Right atrium auricular region (tissue), 2 donors: ENCODE measurements around the gene NDP. TPM values are rescaled to one million over a fixed set of nuclear protein-coding genes. Genes with fewer than 3 reads are reported as not detected.

Experiments
- DNase-seq: peaks from one replicate; pipeline ENCODE4 v3.0.0-alpha.2; 2019; ENCODE audit warnings: low spot score
- H3K27ac ChIP-seq, 2 donors: fragments of 200-600 bp; sonication (generic); 1 replicate in 1 of 2; 2 replicates in 1 of 2; pipeline ENCODE4 v1.5.1; 2016 to 2019
- H3K27me3 ChIP-seq, 2 donors: fragments of 200-600 bp; sonication (generic); one replicate each; pipeline versions ENCODE4 v1.5.1 to v1.6.0; 2017 to 2019
- H3K36me3 ChIP-seq: fragments of 200-600 bp; sonication (generic); one replicate; pipeline ENCODE4 v1.5.1; 2016
- H3K4me1 ChIP-seq, 2 donors: fragments of 200-600 bp; sonication (generic); one replicate each; pipeline versions ENCODE4 v1.5.1 to v1.6.0; 2017 to 2019
- H3K4me3 ChIP-seq, 2 donors: fragments of 200-600 bp; sonication (generic); 1 replicate in 1 of 2; 2 replicates in 1 of 2; pipeline ENCODE4 v1.5.1; 2017 to 2019; ENCODE audit warnings: mild to moderate bottlenecking in 1 of 2, moderate library complexity in 1 of 2
- H3K9me3 ChIP-seq, 2 donors: fragments of 200-600 bp; sonication (generic); one replicate each; pipeline ENCODE4 v1.5.1; 2019
- total RNA-seq, 2 donors: library from RNA; depleted of rRNA; stranded (reverse); fragments of >200 nt; gene quantifications; one replicate each; pipeline ENCODE4 v1.1.0, GENCODE V29; 2016
- TF ChIP-seq, protein P1 (sequence below), 2 donors: fragments of 200-600 bp; sonication (generic); IDR thresholded peaks; one replicate each; pipeline ENCODE4 v1.5.1; 2019; ENCODE audit warnings: antibody characterized with exemption in 2 of 2

The NDP gene
- total RNA-seq, 2 donors from 2014 or later, result 0.20 TPM; not detected in 1

DNA sequence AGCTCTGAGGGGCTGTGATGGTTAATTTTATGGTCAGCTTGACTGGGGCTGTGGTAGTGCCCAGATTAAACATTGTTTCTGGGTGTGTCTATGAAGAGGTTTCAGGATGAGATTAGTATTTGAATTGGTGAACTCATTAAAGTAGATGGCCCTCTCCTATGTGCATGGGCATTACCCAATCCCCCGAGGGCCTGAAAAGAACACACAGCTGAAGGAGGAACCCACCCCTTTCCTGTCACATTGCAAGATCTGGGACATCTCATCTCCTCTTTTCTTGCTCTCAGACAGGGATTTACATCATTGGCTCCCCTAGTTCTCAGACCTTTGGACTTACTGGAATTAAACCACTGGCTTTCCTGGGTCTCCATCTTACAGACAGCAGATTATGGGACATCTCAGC is 29.4 kb upstream of the NDP start:
- TF ChIP-seq, protein P1, sequence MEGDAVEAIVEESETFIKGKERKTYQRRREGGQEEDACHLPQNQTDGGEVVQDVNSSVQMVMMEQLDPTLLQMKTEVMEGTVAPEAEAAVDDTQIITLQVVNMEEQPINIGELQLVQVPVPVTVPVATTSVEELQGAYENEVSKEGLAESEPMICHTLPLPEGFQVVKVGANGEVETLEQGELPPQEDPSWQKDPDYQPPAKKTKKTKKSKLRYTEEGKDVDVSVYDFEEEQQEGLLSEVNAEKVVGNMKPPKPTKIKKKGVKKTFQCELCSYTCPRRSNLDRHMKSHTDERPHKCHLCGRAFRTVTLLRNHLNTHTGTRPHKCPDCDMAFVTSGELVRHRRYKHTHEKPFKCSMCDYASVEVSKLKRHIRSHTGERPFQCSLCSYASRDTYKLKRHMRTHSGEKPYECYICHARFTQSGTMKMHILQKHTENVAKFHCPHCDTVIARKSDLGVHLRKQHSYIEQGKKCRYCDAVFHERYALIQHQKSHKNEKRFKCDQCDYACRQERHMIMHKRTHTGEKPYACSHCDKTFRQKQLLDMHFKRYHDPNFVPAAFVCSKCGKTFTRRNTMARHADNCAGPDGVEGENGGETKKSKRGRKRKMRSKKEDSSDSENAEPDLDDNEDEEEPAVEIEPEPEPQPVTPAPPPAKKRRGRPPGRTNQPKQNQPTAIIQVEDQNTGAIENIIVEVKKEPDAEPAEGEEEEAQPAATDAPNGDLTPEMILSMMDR (IDR thresholded peaks at IDR 0.05), result no peak
- no peaks in the 10 kb centered on the region for H3K36me3 ChIP-seq
- H3K4me1 ChIP-seq, result no peaks in the 10 kb centered on the region
- DNase-seq, result no peak
- no peaks in the 10 kb centered on the region for H3K9me3 ChIP-seq
- H3K27me3 ChIP-seq, result no peaks in the 10 kb centered on the region
- H3K4me3 ChIP-seq, result no peak overlapping the region
- no peak overlapping the region for H3K27ac ChIP-seq

DNA sequence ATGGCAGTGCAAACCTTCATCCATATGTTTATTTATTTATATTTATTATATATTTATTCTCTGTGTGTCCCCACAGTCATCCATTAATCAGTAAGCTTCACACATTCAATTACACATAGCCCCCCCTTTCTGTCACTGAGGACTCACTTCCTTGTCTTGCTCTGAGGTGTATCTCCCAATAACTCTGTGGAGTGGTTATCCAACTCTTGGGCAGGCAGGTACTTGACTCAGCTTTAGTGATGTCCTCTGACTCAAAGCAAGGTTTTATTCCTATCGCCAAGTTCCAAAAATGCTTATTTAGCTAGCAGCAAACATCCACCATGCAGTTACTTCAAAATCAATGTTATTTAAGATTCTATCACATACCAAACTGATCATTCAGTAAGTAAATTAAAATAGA is 25.2 kb upstream of the NDP start:
- Histone ChIP-seq H3K4me3 (no peak overlapping the region), H3K9me3 (no peaks in the 10 kb centered on the region), H3K27me3 (no peaks in the 10 kb centered on the region), H3K4me1 (no peaks in the 10 kb centered on the region), H3K36me3 (no peaks in the 10 kb centered on the region), H3K27ac (no peak overlapping the region)
- no peak for DNase-seq
- TF ChIP-seq, protein P1 (IDR thresholded peaks at IDR 0.05), result no peak

DNA sequence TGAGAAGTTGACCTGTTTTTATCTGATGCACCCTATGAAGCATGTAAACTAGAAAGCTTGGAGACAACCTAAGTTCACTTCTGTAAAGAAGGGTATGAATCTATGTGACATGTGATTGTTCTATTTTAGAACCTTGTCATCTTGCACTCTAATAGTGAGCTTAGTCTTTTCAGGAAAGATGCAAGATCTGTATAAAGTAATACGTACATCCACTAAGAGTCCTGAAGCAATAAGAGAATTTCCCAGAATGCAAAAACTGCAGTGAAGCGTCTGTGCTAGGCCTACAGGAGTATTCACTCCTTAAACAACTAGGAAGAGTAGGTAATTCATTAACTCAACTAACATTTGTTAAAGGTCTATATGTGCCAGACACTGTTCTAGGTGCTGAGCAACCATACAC is 23.3 kb upstream of the NDP start:
- Histone ChIP-seq H3K4me3 (no peak overlapping the region), H3K27ac (no peak overlapping the region), H3K9me3 (no peaks in the 10 kb centered on the region), H3K4me1 (no peaks in the 10 kb centered on the region), H3K27me3 (no peaks in the 10 kb centered on the region), H3K36me3 (no peaks in the 10 kb centered on the region)
- TF ChIP-seq, protein P1 (IDR thresholded peaks at IDR 0.05), result no peak
- DNase-seq, result no peak

DNA sequence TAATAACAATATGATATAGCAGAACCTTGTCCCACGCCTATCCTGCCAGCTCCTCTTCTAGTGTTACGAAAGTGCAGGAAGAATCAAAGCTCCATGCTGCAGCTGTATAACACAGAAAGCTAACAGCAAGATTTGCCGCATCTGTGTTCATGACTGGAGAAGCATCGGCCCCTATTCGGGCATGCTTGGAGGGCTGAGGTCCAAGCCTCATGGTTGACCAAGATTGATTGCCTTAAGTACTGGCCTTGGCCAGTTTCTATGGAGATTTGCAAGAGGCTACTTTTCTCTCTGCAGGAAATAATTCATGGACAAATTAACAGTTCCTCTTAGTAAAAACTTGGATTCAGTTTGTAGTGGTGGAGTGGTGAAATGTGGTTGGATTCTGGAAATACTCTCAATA is 12.9 kb upstream of the NDP start:
- H3K27me3 ChIP-seq, result no peaks in the 10 kb centered on the region
- H3K4me1 ChIP-seq, result no peaks in the 10 kb centered on the region
- TF ChIP-seq, protein P1 (IDR thresholded peaks at IDR 0.05), result no peak
- no peak overlapping the region for H3K27ac ChIP-seq
- no peak overlapping the region for H3K4me3 ChIP-seq
- no peak for DNase-seq
- no peaks in the 10 kb centered on the region for H3K9me3 ChIP-seq
- H3K36me3 ChIP-seq, result no peaks in the 10 kb centered on the region

DNA sequence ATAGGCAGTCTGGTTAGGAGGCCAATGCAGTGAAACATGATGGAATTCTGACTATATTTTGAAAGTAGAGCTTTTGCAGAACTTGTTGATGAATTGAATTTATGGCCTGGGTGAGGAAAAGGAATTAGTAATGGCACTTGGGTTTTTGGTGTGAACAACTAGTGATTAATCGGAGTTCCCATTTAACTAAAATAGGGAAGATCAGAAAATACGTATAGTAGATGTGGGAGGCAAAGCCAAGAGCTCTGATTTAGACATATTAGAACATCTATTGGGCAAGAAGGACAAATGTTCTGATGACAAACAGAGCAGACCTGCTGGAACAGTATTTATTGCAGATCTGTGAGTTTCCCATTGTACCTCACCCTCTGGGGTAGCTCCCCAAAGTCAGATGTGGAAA is 12.3 kb upstream of the NDP start:
- H3K9me3 ChIP-seq, result no peaks in the 10 kb centered on the region
- H3K27ac ChIP-seq, result no peak overlapping the region
- no peaks in the 10 kb centered on the region for H3K4me1 ChIP-seq
- DNase-seq, result no peak
- no peaks in the 10 kb centered on the region for H3K27me3 ChIP-seq
- H3K4me3 ChIP-seq, result no peak overlapping the region
- H3K36me3 ChIP-seq, result no peaks in the 10 kb centered on the region
- TF ChIP-seq, protein P1 (IDR thresholded peaks at IDR 0.05), result no peak

DNA sequence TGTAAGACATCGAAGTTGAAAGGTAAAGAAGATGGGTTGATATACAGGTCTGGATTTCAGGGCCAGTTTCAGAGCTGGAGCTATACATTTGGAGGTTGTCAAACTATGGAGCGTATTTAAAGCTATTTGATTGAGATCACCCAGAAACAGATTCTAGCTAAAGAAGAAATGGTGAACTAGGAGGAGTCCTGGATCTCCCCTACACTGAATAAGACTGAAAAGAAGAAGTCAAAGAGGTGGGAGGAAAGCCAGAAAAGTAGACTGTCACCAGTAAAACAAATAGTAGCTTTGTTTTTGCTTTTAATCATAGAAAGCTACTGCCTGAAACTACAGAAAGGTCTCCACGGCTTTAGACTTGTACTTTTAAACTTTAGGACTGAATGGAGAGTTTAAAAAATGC is 5.0 kb upstream of the NDP start:
- H3K9me3 ChIP-seq, result no peaks in the 10 kb centered on the region
- DNase-seq, result no peak
- TF ChIP-seq, protein P1 (IDR thresholded peaks at IDR 0.05), result no peak
- no peaks in the 10 kb centered on the region for H3K36me3 ChIP-seq
- no peaks in the 10 kb centered on the region for H3K27me3 ChIP-seq
- H3K4me3 ChIP-seq, result no peak overlapping the region
- H3K27ac ChIP-seq, result no peak overlapping the region
- peaks cover 0 to 6% of the 10 kb centered on the region in 2 donors for H3K4me1 ChIP-seq
